Activated T-cell treated with anti-CD3 and anti-CD28 coated beads for 1 hour (primary cell): Measurements from ENCODE around the gene LRRC70.

Source experiments
- DNase-seq: peaks from one replicate; pipeline ENCODE4 v3.0.0-alpha.2; 2020; ENCODE audit warnings: low read depth

Gene LRRC70

DNA sequence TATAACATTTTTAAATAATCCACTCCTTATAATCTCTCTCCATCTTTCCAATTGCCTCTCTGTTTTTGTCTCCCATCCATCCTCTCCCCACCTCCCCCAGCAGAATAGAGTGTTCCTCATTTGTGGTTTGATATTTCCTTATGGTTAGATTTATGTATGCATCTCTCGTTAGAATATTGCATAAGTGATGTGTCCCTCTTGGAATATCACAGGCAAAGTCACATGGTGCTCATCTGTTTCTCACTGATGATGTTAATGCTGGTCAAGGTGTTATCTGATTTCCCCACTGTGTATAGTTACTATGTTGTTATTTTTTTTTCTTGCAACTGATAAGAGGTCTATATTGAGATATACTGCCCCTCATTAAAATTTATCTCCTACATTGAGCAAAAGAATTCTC is 3.1 kb upstream of the LRRC70 start:
- DNase-seq: no peak

- DNase-seq: no peak
These were observed 1.9 kb upstream of the LRRC70 start for GRCh38 chr5:62576570-62577170.

DNA sequence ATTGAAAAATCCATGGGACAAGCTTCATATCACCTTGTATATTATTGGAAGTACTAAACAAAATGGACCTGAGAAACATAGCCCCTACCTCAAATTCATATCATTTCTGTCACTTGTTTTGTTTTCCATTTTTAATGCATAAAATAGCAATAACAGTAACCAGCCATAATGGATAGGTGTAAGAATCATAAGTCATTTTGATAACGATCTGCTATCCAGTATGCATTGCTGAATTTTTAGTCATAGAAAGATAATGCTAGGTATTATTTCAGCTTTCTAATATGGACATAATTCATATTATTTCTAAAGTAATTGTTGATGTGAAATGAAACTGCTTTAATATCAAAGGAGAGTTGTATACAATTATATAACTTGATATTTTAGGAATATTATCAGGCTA is 1.1 kb upstream of the LRRC70 start:
- DNase-seq: no peak

GRCh38 chr5:62579761-62580160 is 1.1 kb downstream of the LRRC70 start:
- no peak for DNase-seq

DNA sequence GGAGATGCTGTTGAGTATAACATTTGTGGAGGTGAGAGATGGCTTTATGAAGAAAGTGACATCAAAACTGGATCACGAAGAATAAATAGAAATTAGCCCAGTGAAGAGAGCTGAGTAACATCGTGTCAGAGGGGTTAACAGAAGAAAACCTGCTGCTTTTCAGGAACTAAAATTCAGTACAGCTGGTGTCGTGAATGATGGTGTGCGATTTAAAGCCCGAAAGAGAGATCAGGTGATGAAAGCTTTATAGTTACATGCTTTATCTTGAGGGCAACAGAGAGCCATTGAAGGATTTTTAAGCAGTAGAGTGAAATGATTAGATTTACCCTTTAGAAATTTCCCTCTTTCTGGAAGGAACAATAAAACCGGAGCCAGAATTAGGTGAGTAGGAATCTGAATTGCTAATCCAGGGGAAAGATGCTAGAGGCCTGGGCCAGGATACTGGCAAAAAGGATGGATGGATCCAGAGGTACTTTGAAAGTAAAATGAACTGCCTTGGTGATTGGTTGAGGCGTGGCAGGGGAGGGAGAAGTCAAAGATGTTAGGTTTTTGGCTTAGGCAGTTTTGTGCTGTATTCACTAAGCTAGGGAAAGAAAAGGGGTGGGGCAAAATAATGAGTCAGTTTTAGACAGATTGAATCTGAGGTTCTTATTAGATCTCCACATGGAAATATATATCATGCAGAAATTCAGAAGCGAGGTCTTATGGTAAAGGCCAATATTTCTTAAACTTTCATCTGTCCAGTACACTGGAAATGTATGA is 3.4 kb downstream of the LRRC70 start:
- DNase-seq: no peak

DNA sequence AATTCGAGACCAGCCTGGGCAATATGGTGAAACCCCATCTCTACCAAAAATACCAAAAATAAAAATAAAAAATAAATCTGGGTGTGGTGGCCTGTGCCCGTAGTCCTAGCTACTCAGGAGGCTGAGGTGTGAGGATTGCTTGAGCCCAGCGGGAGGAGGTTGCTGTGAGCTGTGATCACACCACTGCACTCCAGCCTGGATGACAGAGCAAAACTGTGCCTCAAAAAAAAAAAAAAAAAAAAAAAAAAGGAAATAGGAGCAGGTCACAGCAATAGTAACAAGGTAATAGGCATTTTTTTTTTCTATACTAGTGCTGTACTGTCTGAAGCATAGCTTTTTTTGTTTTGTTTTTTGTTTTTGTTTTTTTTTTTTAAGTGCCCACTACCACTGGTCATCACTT is 5.8 kb downstream of the LRRC70 start:
- no peak for DNase-seq

DNA sequence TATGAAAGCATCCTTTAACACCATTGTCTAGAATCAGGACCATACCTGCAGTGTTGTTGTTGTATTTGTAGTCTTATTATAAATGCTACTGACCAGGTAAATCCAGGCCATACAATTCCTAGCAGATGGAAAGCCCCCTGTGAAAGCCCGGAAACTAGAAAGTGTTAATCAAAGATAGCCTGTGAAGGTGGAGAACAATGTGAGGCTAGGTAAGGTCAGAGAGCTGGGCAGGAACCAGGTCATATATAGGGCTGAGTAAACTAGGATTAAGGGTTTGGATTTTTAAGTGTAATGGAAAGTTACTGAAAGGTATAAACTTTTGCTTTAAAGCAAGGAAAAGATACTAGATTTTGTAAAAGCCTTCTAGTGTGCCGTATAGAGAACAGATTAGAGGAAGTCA is 6.7 kb downstream of the LRRC70 start:
- no peak for DNase-seq

DNA sequence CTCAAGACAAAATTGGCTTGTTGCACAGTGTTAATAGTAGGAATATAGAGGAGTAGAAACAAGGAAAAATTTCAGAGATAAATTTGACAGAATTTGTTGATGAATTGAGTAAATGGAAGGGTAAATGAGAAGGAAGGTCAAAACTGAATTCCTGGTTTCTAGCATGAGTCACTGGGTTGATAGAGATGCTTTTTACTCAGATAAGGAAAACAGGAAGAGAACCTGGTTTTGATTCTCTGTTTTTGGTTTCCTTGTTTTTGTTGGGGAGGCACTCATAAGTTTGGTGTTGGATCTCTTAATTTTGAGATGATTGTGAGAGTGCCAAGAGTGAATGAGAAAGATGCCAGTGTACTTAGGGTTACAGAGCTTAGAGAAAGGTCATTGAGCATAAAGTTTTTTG is 7.1 kb downstream of the LRRC70 start:
- DNase-seq: no peak

GRCh38 chr5:62587737-62588136 is 9.1 kb downstream of the LRRC70 start:
- no peak for DNase-seq

GRCh38 chr5:62588668-62589067 is 10.0 kb downstream of the LRRC70 start:
- DNase-seq: no peak

GRCh38 chr5:62589504-62589903 is 10.9 kb downstream of the LRRC70 start:
- DNase-seq: no peak

DNA sequence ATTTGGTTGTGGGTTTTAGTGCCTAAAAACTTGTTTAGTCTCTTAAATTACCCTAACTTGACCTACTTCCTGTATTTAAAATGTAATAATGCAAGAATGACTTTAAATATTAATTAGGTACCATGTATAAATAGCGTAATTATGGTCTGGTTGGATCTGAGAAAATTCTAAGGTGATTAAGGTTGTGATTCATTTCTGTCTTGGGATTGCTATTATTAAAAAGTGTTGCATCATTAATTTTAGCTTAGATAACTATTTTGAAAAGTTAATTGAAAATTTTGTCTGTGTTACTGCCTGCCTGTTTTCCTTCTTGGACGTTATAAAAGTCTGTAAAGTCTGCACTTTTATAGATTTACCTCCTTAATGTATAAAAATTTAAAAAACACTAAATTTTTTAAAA is 11.8 kb downstream of the LRRC70 start:
- DNase-seq: no peak

GRCh38 chr5:62592558-62592957 is 13.9 kb downstream of the LRRC70 start:
- no peak for DNase-seq

DNA sequence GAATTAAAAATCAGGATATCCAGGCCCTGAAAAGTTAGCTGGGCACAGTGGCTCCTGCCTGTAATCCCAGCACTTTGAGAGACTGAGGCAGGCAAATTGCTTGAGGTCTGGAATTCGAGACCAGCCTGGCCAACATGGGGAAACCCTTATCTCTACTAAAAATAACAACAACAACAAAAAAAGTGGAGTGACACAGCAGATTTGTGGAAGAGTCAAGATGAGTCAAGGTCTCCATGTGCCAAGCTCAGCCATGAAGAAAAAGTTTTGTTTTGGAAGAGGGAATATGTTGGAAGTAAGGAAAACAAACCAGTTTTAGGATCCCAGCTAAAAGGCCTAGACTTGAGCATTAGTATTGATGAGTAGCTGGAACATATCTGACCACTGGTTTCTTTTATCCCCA is 14.7 kb downstream of the LRRC70 start:
- no peak for DNase-seq

DNA sequence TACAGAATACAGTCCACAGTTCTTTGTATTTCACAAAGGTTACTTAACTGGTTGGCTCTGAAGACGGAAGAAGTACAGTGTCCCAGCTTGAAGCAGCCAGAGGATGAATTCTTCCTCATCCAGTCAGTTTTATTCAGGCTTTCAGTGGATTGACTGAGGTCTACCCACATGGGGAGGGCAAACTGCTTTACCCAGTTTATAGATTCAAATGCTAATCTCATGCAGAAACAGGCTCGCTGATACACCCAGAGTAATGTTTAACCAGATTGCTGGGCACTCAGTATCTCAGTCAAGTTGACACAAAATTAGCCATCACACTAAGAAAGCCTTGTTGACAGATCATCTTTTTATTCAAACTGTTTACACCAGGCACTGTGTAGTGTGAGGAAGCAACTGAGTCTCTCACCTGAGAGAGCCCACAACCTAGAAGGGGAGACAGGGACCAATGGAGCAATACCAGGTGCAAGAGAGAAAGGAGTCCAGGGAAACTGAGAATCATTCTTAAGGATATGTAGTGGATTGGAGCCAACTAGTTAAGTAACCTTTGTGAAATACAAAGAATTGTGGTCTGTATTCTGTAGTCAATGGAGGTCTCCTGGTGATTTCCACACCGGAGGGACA is 15.9 kb downstream of the LRRC70 start:
- DNase-seq: no peak

- no peak for DNase-seq
These were observed 17.5 kb downstream of the LRRC70 start for GRCh38 chr5:62596096-62596495.

GRCh38 chr5:62596691-62597090 is 18.1 kb downstream of the LRRC70 start:
- DNase-seq: no peak

- DNase-seq: no peak
These were observed 18.7 kb downstream of the LRRC70 start for GRCh38 chr5:62597314-62597713.

DNA sequence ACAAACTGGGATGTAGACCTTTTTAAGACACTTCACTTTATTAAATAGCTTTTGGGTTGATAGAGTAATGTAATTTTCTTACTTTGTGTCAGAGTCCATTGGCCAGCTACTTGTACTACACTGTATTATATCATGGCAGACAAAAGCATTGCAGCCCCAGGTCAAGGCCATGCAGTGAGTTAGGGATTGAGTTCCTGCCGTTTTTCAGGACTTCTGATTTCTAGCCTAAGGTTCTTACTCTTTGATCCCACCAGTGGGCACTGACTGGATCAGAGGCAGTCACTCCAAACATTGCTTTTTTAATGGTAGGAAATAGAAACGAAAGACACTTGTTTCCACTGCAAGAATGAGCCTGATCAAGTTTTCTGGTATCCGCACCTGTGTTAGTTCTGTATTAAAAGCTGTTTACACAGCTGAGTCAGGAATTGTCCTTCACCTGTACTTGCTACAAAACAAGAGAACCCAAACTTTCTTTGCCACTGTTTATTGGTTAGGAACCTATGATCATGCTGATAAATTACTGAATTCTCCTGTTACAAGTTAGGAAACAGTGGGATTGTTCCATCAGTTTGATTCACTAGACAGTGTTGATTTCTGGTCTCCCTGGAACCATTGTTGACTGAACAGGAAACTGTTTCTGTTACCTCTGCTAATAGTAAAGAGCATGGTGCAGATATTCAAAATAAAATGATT is 22.1 kb downstream of the LRRC70 start:
- no peak for DNase-seq

GRCh38 chr5:62603934-62604333 is 25.3 kb downstream of the LRRC70 start:
- DNase-seq: no peak

- no peak for DNase-seq
These were observed 27.0 kb downstream of the LRRC70 start for GRCh38 chr5:62605638-62606037.

GRCh38 chr5:62606878-62607277 is 28.3 kb downstream of the LRRC70 start:
- DNase-seq: no peak

- no peak for DNase-seq
These were observed 29.0 kb downstream of the LRRC70 start for GRCh38 chr5:62607615-62608014.
